K562 (cell line): ENCODE data around the gene FOLR2. TPM values are rescaled to one million over a fixed set of nuclear protein-coding genes. Genes with fewer than 3 reads are reported as not detected.

ENCODE experiments used
- ATAC-seq: fragments of 200-7000 bp; cut with Tn5 transposase; 3 replicates; pipeline ENCODE4 v1.9.1; 2020; ENCODE audit warnings: moderate library complexity
- BruUV-seq: library from RNA; stranded (reverse); fragments of 400-500 nt; replicated peaks from 2 replicates; lab custom pipeline; 2021; lab: Mats Ljungman, UMichigan
- CTCF ChIA-PET: fragments of 300-600 bp; formaldehyde crosslinking; extraction: SDS; loops from one replicate; lab custom pipeline; 2021; ENCODE audit warnings: low intra/inter-chr PET ratio; lab: Yijun Ruan, JAX
- POLR2A ChIA-PET: fragments of 300-600, 350-650 bp; sonication (Branson Sonifier 250); formaldehyde crosslinking; extraction: SDS; loops from one replicate; lab custom pipeline; 2021; ENCODE audit warnings: antibody characterized with exemption, inconsistent platforms; lab: Yijun Ruan, JAX
- DNase-seq, 4 experiments: peaks; one replicate each; pipeline versions ENCODE4 v3.0.0 to v3.0.0-alpha.2; 2011 to 2018; ENCODE audit warnings: low spot score in 3 of 4, mixed read lengths in 3 of 4; ENCODE audit errors: extremely low read depth in 1 of 4
- FAIRE-seq: peaks from 2 replicates; lab custom pipeline; 2011; peaks lifted over from hg19 to GRCh38; lab: Jason Lieb, UNC
- H2AFZ ChIP-seq: 2 replicates; pipeline ENCODE4 v1.6.0; 2011; ENCODE audit warnings: low read depth, low read length, control low read depth, inconsistent platforms
- H3K27ac ChIP-seq: fragments of 200-600 bp; 3 replicates; pipeline ENCODE4 v1.8.0; 2011; ENCODE audit warnings: low read depth, mild to moderate bottlenecking, control low read depth, inconsistent platforms, low read length, moderate library complexity, mixed read lengths; ENCODE audit errors: extremely low read depth
- H3K27me3 ChIP-seq, 2 experiments: fragments of 300-600 bp in 1 of 2; 2 replicates in 1 of 2; 3 replicates in 1 of 2; pipeline versions ENCODE4 v1.6.0 to v1.8.0; 2011; ENCODE audit warnings: inconsistent platforms in 2 of 2, low read length in 2 of 2, mild to moderate bottlenecking in 1 of 2, mixed read lengths in 1 of 2, moderate library complexity in 1 of 2; ENCODE audit not compliant: control insufficient read depth in 2 of 2, insufficient read depth in 2 of 2
- H3K36me3 ChIP-seq: fragments of 300-600 bp; 3 replicates; pipeline ENCODE4 v1.8.0; 2011; ENCODE audit warnings: mild to moderate bottlenecking, low read length, inconsistent platforms; ENCODE audit not compliant: control insufficient read depth, insufficient read depth
- H3K4me1 ChIP-seq, 2 experiments: fragments of 200-600 bp in 1 of 2; replicated peaks in 1 of 2; 2 replicates in 1 of 2; 3 replicates in 1 of 2; pipeline versions ENCODE4 v1.5.1 to v1.8.0; 2011; ENCODE audit warnings: inconsistent platforms in 2 of 2, low read length in 2 of 2, mild to moderate bottlenecking in 1 of 2, mixed read lengths in 1 of 2, moderate library complexity in 1 of 2; ENCODE audit not compliant: control insufficient read depth in 2 of 2, insufficient read depth in 2 of 2
- H3K4me2 ChIP-seq: 2 replicates; pipeline ENCODE4 v1.6.1; 2011; ENCODE audit warnings: low read length, control low read depth, inconsistent platforms, mixed read lengths; ENCODE audit not compliant: insufficient read depth
- H3K4me3 ChIP-seq: fragments of 200-600 bp; sonication (generic), shearing (Covaris generic); 2 replicates; pipeline ENCODE4 v1.5.1; 2016; ENCODE audit warnings: control low read depth, inconsistent platforms
- H3K79me2 ChIP-seq: fragments of 200-600 bp; 3 replicates; pipeline ENCODE4 v1.8.0; 2011; ENCODE audit warnings: low read length, inconsistent platforms; ENCODE audit not compliant: control insufficient read depth, insufficient read depth
- H3K9ac ChIP-seq, 2 experiments: 2 replicates each; pipeline versions ENCODE4 v1.6.0 to v1.6.1; 2011; ENCODE audit warnings: low read depth in 2 of 2, low read length in 2 of 2, control low read depth in 1 of 2, inconsistent platforms in 1 of 2, mild to moderate bottlenecking in 1 of 2, mixed read lengths in 1 of 2; ENCODE audit not compliant: insufficient read depth in 1 of 2
- H3K9me1 ChIP-seq: one replicate; pipeline ENCODE4 v1.6.0; 2011; ENCODE audit warnings: inconsistent platforms, mild to moderate bottlenecking, low read length, moderate library complexity; ENCODE audit not compliant: control insufficient read depth, insufficient read depth
- H3K9me3 ChIP-seq: replicated peaks from 2 replicates; pipeline ENCODE4 v1.5.1; 2011; ENCODE audit warnings: low read depth, low read length, inconsistent platforms; ENCODE audit not compliant: control insufficient read depth, insufficient read depth
- H4K20me1 ChIP-seq: replicated peaks from 2 replicates; pipeline ENCODE4 v1.6.1; 2011; ENCODE audit warnings: low read length, inconsistent platforms, mixed read lengths; ENCODE audit not compliant: control insufficient read depth, insufficient read depth
- MIER1 ChIP-seq: fragments of 450-650 bp; IDR thresholded peaks from 2 replicates; pipeline ENCODE4 v1.6.1; 2016; ENCODE audit warnings: antibody characterized with exemption, mild to moderate bottlenecking, low read depth
- NR1H2 ChIP-seq: sonication (generic); formaldehyde crosslinking; IDR thresholded peaks from 2 replicates; pipeline ENCODE4 v1.4.0; 2020; ENCODE audit warnings: mild to moderate bottlenecking, missing genetic modification reagents
- POLR2A ChIP-seq: fragments of 450-650 bp; conservative IDR thresholded peaks from 2 replicates; pipeline ENCODE4 v1.6.1; 2016
- RBM15 ChIP-seq: fragments of 200-400 bp; formaldehyde crosslinking; IDR thresholded peaks from 2 replicates; pipeline ENCODE4 v1.6.1; 2018; ENCODE audit warnings: mild to moderate bottlenecking, low read length, moderate library complexity; ENCODE audit not compliant: insufficient read depth
- SAFB ChIP-seq: fragments of 200-400 bp; formaldehyde crosslinking; IDR thresholded peaks from 2 replicates; pipeline ENCODE4 v1.6.1; 2017; ENCODE audit warnings: low read depth, low read length, borderline replicate concordance
- SREBF2 ChIP-seq: sonication (generic); formaldehyde crosslinking; IDR thresholded peaks from 2 replicates; pipeline ENCODE4 v1.4.0; 2020; ENCODE audit warnings: mild to moderate bottlenecking, missing genetic modification reagents
- ZKSCAN1 ChIP-seq: fragments of 150-350 bp; IDR thresholded peaks from 2 replicates; pipeline ENCODE4 v1.6.1; 2016; ENCODE audit warnings: low read depth, low read length
- ZNF764 ChIP-seq: fragments of 250-450 bp; sonication (Bioruptor Pico); IDR thresholded peaks from 2 replicates; pipeline ENCODE4 v1.4.0; 2020; ENCODE audit warnings: low read depth, mild to moderate bottlenecking, moderate library complexity
- ZNF79 ChIP-seq: fragments of 250-450 bp; sonication (Bioruptor Pico); IDR thresholded peaks from 2 replicates; pipeline ENCODE4 v1.4.0; 2020; ENCODE audit warnings: low read depth, mild to moderate bottlenecking, moderate library complexity
- WGBS: fragments of 100-300 bp; shearing (Covaris generic); methylation state at CpG from one replicate; pipeline ENCODE4 v1.1.6; 2016; ENCODE audit warnings: low coverage, mixed read lengths; ENCODE audit not compliant: insufficient coverage; ENCODE audit errors: missing lambda C conversion rate; 5-methylcytosine and 5-hydroxymethylcytosine counted together
- in situ Hi-C: fragments of 300-500 bp; cut with MboI; formaldehyde crosslinking; loops from 4 replicates; pipeline ENCODE4 v1.15.0; 2018; ENCODE audit warnings: inconsistent platforms, mixed read lengths
- intact Hi-C: fragments of 100-400 bp; cut with micrococcal nuclease; formaldehyde crosslinking; loops from 2 replicates; pipeline ENCODE4 v1.14.2; 2022
- polyA plus RNA-seq, 8 experiments: library from polyadenylated mRNA; depleted of rRNA in 4 of 8; stranded (reverse) in 5 of 8; unstranded in 3 of 8; fragments of >200 nt; fragmentation: Nextera tagmentation in 2 of 8; fragmentation: Illumina TruSeq in 1 of 8; extraction: Ambion mirVana in 2 of 8; extraction: Trizol in 1 of 8; gene quantifications; 2 replicates each; pipeline versions ENCODE4 v1.2.1 to v1.2.3, GENCODE V29; 2011 to 2014; ENCODE audit warnings: inconsistent platforms in 1 of 8, missing spikeins in 1 of 8
- total RNA-seq, 7 experiments: library from RNA; depleted of rRNA in 6 of 7; stranded (reverse); fragments of >200 nt in 6 of 7; fragmentation: Illumina TruSeq in 2 of 7; extraction: Trizol in 2 of 7; gene quantifications; 2 replicates each; pipeline versions ENCODE4 v1.2.1 to v1.2.3, GENCODE V29; 2011 to 2021; ENCODE audit warnings: low replicate concordance in 1 of 7
- TF ChIP-seq, protein P1 (sequence below), 2 experiments: fragments of 200-800 bp in 1 of 2; sonication (Bioruptor generic) in 1 of 2; sonication (generic) in 1 of 2; formaldehyde crosslinking in 1 of 2; IDR thresholded peaks in 1 of 2; conservative IDR thresholded peaks in 1 of 2; 2 replicates each; pipeline versions ENCODE4 v1.5.0 to v1.6.1; 2016 to 2020; ENCODE audit warnings: missing compliant biosample characterization in 1 of 2, missing genetic modification characterization in 1 of 2, missing genetic modification reagents in 1 of 2
- TF ChIP-seq, protein P2 (sequence below): fragments of 450-650 bp; IDR thresholded peaks from 2 replicates; pipeline ENCODE4 v1.6.1; 2017; ENCODE audit warnings: mild to moderate bottlenecking, moderate library complexity
- TF ChIP-seq, protein P3 (sequence below): fragments of 250-450 bp; sonication (Bioruptor Pico); IDR thresholded peaks from 2 replicates; pipeline ENCODE4 v1.4.0; 2020
- TF ChIP-seq, protein P4 (sequence below): sonication (generic); formaldehyde crosslinking; IDR thresholded peaks from 2 replicates; pipeline ENCODE4 v1.8.1; 2023; ENCODE audit warnings: mild to moderate bottlenecking, missing genetic modification reagents

The FOLR2 gene
- total and polyA plus RNA-seq, 9 of the 15 experiments (the other 6 are each of a cell fraction or from before 2014, with no cell fraction given) = 0.27 TPM; not detected in 8

DNA sequence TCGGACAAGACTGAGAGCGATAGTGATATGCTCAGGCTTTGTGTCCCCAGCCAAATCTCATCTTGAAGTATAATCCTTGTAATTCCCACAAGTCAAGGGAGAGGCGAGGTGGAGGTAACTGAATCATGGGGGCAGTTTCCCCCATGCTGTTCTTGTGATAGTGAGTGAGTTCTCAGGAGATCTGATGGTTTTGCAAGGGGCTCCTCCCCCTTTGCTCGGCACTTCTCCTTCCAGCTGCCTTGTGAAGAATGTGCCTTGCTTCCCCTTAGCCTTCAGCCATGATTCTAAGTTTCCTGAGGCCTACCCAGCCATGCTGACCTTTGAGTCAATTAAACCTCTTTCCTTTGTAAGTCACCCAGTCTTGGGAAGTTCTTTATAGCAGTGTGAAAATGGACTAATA lies 7.5 kb upstream of the FOLR2 start:
- BruUV-seq = no TSS peak
- TF ChIP-seq ZNF764 (no peak), MIER1 (no peak), SAFB (no peak), ZKSCAN1 (no peak), ZNF79 (CRISPR knock-in tag) (no peak), NR1H2 (no peak), RBM15 (no peak), SREBF2 (CRISPR knock-in tag) (no peak), POLR2A (no peak)
- TF ChIP-seq, protein P1, sequence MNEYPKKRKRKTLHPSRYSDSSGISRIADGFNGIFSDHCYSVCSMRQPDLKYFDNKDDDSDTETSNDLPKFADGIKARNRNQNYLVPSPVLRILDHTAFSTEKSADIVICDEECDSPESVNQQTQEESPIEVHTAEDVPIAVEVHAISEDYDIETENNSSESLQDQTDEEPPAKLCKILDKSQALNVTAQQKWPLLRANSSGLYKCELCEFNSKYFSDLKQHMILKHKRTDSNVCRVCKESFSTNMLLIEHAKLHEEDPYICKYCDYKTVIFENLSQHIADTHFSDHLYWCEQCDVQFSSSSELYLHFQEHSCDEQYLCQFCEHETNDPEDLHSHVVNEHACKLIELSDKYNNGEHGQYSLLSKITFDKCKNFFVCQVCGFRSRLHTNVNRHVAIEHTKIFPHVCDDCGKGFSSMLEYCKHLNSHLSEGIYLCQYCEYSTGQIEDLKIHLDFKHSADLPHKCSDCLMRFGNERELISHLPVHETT (CRISPR knock-in tag; conservative IDR thresholded peaks at IDR 0.05 in 1 of 2, IDR thresholded peaks at IDR 0.05 in 1 of 2) = no peak
- TF ChIP-seq, protein P2, sequence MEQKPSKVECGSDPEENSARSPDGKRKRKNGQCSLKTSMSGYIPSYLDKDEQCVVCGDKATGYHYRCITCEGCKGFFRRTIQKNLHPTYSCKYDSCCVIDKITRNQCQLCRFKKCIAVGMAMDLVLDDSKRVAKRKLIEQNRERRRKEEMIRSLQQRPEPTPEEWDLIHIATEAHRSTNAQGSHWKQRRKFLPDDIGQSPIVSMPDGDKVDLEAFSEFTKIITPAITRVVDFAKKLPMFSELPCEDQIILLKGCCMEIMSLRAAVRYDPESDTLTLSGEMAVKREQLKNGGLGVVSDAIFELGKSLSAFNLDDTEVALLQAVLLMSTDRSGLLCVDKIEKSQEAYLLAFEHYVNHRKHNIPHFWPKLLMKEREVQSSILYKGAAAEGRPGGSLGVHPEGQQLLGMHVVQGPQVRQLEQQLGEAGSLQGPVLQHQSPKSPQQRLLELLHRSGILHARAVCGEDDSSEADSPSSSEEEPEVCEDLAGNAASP = no peak
- TF ChIP-seq, protein P3, sequence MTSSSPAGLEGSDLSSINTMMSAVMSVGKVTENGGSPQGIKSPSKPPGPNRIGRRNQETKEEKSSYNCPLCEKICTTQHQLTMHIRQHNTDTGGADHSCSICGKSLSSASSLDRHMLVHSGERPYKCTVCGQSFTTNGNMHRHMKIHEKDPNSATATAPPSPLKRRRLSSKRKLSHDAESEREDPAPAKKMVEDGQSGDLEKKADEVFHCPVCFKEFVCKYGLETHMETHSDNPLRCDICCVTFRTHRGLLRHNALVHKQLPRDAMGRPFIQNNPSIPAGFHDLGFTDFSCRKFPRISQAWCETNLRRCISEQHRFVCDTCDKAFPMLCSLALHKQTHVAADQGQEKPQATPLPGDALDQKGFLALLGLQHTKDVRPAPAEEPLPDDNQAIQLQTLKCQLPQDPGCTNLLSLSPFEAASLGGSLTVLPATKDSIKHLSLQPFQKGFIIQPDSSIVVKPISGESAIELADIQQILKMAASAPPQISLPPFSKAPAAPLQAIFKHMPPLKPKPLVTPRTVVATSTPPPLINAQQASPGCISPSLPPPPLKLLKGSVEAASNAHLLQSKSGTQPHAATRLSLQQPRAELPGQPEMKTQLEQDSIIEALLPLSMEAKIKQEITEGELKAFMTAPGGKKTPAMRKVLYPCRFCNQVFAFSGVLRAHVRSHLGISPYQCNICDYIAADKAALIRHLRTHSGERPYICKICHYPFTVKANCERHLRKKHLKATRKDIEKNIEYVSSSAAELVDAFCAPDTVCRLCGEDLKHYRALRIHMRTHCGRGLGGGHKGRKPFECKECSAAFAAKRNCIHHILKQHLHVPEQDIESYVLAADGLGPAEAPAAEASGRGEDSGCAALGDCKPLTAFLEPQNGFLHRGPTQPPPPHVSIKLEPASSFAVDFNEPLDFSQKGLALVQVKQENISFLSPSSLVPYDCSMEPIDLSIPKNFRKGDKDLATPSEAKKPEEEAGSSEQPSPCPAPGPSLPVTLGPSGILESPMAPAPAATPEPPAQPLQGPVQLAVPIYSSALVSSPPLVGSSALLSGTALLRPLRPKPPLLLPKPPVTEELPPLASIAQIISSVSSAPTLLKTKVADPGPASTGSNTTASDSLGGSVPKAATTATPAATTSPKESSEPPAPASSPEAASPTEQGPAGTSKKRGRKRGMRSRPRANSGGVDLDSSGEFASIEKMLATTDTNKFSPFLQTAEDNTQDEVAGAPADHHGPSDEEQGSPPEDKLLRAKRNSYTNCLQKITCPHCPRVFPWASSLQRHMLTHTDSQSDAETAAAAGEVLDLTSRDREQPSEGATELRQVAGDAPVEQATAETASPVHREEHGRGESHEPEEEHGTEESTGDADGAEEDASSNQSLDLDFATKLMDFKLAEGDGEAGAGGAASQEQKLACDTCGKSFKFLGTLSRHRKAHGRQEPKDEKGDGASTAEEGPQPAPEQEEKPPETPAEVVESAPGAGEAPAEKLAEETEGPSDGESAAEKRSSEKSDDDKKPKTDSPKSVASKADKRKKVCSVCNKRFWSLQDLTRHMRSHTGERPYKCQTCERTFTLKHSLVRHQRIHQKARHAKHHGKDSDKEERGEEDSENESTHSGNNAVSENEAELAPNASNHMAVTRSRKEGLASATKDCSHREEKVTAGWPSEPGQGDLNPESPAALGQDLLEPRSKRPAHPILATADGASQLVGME = no peak
- TF ChIP-seq, protein P4, sequence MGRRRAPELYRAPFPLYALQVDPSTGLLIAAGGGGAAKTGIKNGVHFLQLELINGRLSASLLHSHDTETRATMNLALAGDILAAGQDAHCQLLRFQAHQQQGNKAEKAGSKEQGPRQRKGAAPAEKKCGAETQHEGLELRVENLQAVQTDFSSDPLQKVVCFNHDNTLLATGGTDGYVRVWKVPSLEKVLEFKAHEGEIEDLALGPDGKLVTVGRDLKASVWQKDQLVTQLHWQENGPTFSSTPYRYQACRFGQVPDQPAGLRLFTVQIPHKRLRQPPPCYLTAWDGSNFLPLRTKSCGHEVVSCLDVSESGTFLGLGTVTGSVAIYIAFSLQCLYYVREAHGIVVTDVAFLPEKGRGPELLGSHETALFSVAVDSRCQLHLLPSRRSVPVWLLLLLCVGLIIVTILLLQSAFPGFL (CRISPR knock-in tag) = no peak
- WGBS = 10% methylated on average over 4 of the region's 4 CpGs
- ChIA-PET CTCF (no interaction called here), POLR2A (interaction anchor here (0.6 kb wide), 1 partner anchor 636 kb away, joined by 3 read pairs; no protein-coding TSS in a partner anchor)
- H3K27ac ChIP-seq = no peak overlapping the region
- no peaks in the 10 kb centered on the region for H3K9me1 ChIP-seq
- no peaks in the 10 kb centered on the region for H3K36me3 ChIP-seq
- no peak overlapping the region for H3K4me3 ChIP-seq
- H3K27me3 ChIP-seq = no peaks in the 10 kb centered on the region
- H3K4me1 ChIP-seq = no peaks in the 10 kb centered on the region; a peak in 1 of 5 replicates
- in situ Hi-C loops = no loop called here
- H3K9me3 ChIP-seq = no peaks in the 10 kb centered on the region; the same call in 1 of the 2 replicates
- ATAC-seq = no peak
- intact Hi-C loops = no loop called here
- DNase-seq = no peak
- no peak overlapping the region for H3K9ac ChIP-seq
- no peaks in the 10 kb centered on the region for H4K20me1 ChIP-seq
- no peak overlapping the region for H3K4me2 ChIP-seq
- no peak for FAIRE-seq
- H2AFZ ChIP-seq = no peak overlapping the region
- H3K79me2 ChIP-seq = no peaks in the 10 kb centered on the region
